ENCODE results near the gene OXT. TPM values are rescaled to one million over a fixed set of nuclear protein-coding genes. Genes with fewer than 3 reads are reported as not detected.

Gene OXT
- total and polyA plus RNA-seq, 4 experiments from 2014 or later, result 1.00 to 1.5 TPM; not detected in 2

DNA sequence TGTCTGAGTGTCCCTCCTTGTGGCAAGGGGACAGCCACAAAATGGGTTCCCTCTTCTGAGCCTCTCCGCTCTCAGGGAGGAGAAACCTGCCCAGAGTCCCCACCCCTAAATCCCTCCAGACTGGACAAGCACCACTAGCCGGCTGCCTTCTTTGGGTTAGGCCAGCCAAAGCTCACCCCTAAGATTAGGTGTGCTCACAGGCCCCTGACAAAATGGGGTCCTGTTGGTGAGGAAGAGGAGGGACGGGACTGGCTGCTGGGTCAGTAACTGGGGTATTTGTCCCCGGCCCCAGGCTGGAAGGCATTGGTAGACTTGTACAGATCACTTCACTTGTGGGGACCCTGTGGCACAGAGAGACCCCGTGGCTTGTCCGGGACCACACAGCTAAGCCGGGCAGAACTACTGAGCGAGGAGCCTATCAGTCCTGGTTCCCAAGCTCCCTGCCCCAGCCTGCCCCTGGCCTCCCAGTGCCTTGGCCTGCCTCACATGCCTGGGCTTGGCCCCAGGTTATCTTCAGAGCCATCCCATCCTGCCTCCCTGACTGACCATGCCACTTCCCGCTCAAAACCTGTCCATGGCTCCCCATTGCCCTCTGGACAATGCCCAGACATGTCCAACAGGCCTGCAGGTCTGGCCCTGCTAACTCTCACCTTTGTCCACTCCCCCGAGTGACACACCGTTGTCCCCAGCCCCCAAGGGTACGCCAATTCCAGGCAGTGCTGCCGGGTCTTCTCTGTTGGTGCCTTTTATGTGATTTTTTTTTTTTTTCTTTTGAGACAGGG lies 23.6 kb downstream of the OXT start:
- intact Hi-C loops (cut with micrococcal nuclease), result no loop called here
- ChIA-PET POLR2A (ENCODE audit: partially characterized antibody) (interaction anchor here (0.6 to 3.5 kb wide), 4 partner anchors 17 to 48 kb away, joined by 3 to 22 read pairs (median 4); partner anchors contain the start of gene OXT), CTCF (ENCODE audit: partially characterized antibody) (interaction anchor here (1.0 kb wide), 1 partner anchor 381 kb away, joined by 4 read pairs; no protein-coding TSS in a partner anchor)
- no peaks in the 10 kb centered on the region for H3K36me3 Mint-ChIP-seq
- peaks cover 3 to 14% of the 10 kb centered on the region in 2 donors for H3K27me3 Mint-ChIP-seq
- peaks cover 9 to 26% (median 12%) of the 10 kb centered on the region in 4 donors for H3K4me1 Mint-ChIP-seq
- peaks cover 6% of the 10 kb centered on the region for H3K27me3 ChIP-seq (ENCODE audit: insufficient read depth, low read length)
- H3K4me1 ChIP-seq (ENCODE audit: insufficient read depth, low read length), result peaks cover 16% of the 10 kb centered on the region
- no peak for DNase-seq
- no peaks in the 10 kb centered on the region for H3K36me3 ChIP-seq (ENCODE audit: insufficient read depth, low read length)
- no peak overlapping the region for H3K4me3 Mint-ChIP-seq
- H3K9me3 ChIP-seq (ENCODE audit: control insufficient read depth in 1 of 2, low read length in 2 of 2), result no peaks in the 10 kb centered on the region
- H3K4me3 ChIP-seq (ENCODE audit: low read length in 2 of 2), result no peak overlapping the region
- peak overlapping the region in 5 of 7 donors; percentile 24 to 77 (median 70) for H3K27ac Mint-ChIP-seq
- H3K9me3 Mint-ChIP-seq, result no peaks in the 10 kb centered on the region
- H3K27ac ChIP-seq (ENCODE audit: low read depth, low read length), result no peak overlapping the region

- peaks cover 0 to under 1% of the 10 kb centered on the region in 2 donors for H3K27me3 Mint-ChIP-seq
- no peaks in the 10 kb centered on the region for H3K9me3 Mint-ChIP-seq
- H3K27ac Mint-ChIP-seq, result no peak overlapping the region
- Histone ChIP-seq H3K4me3 (ENCODE audit: low read length in 2 of 2) (no peak overlapping the region), H3K27ac (ENCODE audit: low read depth, low read length) (no peak overlapping the region), H3K36me3 (ENCODE audit: insufficient read depth, low read length) (no peaks in the 10 kb centered on the region), H3K4me1 (ENCODE audit: insufficient read depth, low read length) (peaks cover 23% of the 10 kb centered on the region), H3K9me3 (ENCODE audit: control insufficient read depth in 1 of 2, low read length in 2 of 2) (no peaks in the 10 kb centered on the region), H3K27me3 (ENCODE audit: insufficient read depth, low read length) (no peaks in the 10 kb centered on the region)
- H3K36me3 Mint-ChIP-seq, result no peaks in the 10 kb centered on the region
- peaks cover 13 to 23% (median 19%) of the 10 kb centered on the region in 4 donors for H3K4me1 Mint-ChIP-seq
- ChIA-PET CTCF (ENCODE audit: partially characterized antibody) (interaction anchor here (0.8 to 2.8 kb wide), 3 partner anchors 14 to 47 kb away, joined by 3 to 10 read pairs (median 9); no protein-coding TSS in a partner anchor), POLR2A (ENCODE audit: partially characterized antibody) (interaction anchor here (2.4 kb wide), 1 partner anchor 23 kb away, joined by 7 read pairs; no protein-coding TSS in a partner anchor)
- H3K4me3 Mint-ChIP-seq, result no peak overlapping the region
- no peak for DNase-seq
- intact Hi-C loops (cut with micrococcal nuclease), result no loop called here
These were observed 29.1 kb downstream of the OXT start for GRCh38 chr20:3100480-3100879.

GRCh38 chr20:3101251-3101650 lies 29.8 kb downstream of the OXT start:
- Mint-ChIP-seq H3K27me3 (no peaks in the 10 kb centered on the region), H3K4me1 (peaks cover 13 to 23% (median 19%) of the 10 kb centered on the region in 4 donors), H3K27ac (no peak overlapping the region), H3K4me3 (no peak overlapping the region), H3K36me3 (no peaks in the 10 kb centered on the region), H3K9me3 (no peaks in the 10 kb centered on the region)
- Histone ChIP-seq H3K27ac (ENCODE audit: low read depth, low read length) (no peak overlapping the region), H3K9me3 (ENCODE audit: control insufficient read depth in 1 of 2, low read length in 2 of 2) (no peaks in the 10 kb centered on the region), H3K4me3 (ENCODE audit: low read length in 2 of 2) (no peak overlapping the region), H3K4me1 (ENCODE audit: insufficient read depth, low read length) (peaks cover 23% of the 10 kb centered on the region), H3K27me3 (ENCODE audit: insufficient read depth, low read length) (no peaks in the 10 kb centered on the region), H3K36me3 (ENCODE audit: insufficient read depth, low read length) (no peaks in the 10 kb centered on the region)
- intact Hi-C loops (cut with micrococcal nuclease), result no loop called here
- DNase-seq, result no peak
- ChIA-PET POLR2A (ENCODE audit: partially characterized antibody) (interaction anchor here (2.3 to 2.4 kb wide), 2 partner anchors 9 to 24 kb away, joined by 7 to 12 read pairs; no protein-coding TSS in a partner anchor), CTCF (ENCODE audit: partially characterized antibody) (interaction anchor here (0.6 to 2.8 kb wide), 5 partner anchors 13 to 335 kb away, joined by 3 to 10 read pairs (median 4); no protein-coding TSS in a partner anchor)

DNA sequence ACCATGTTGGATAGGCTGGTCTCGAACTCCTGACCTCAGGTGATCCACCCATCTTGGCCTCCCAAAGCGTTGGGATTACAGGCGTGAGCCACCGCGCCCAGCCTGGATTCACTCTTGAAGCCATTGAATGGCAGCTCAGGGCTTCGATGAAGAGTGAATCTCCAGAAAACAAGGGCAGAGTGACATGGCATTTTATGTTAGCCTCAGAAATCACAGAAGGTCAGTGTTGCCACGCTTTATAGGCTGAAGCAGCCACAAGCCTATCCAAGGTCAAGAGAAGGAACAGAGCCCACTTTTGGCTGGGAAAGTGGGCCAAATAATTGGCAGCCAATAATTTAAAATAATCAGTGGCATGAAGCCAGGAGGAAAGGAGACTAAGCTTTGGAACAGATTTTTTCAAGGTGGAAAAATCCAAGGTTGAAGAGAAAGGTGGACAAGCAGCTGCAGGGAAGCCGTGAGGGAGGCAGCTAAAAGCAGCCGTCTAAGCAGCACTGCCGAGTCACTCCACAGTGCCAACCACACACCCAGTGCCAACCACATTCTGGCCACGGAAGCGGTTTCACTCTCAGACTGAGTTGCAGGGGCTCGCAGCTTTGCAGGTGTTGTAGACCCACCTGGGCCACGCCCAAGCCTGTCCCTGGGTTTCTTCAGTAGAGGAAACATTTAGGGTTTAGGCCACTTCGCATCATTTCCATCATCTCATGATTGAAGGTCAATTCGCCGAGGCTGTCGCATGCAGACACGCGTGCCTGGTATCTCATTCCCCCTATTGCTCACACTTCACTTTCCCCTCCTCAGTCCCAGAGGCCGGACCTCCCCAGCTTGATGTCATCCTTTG lies 30.5 kb downstream of the OXT start:
- Histone ChIP-seq H3K4me3 (ENCODE audit: low read length in 2 of 2) (no peak overlapping the region), H3K27me3 (ENCODE audit: insufficient read depth, low read length) (no peaks in the 10 kb centered on the region), H3K27ac (ENCODE audit: low read depth, low read length) (no peak overlapping the region), H3K9me3 (ENCODE audit: control insufficient read depth in 1 of 2, low read length in 2 of 2) (no peaks in the 10 kb centered on the region), H3K36me3 (ENCODE audit: insufficient read depth, low read length) (no peaks in the 10 kb centered on the region), H3K4me1 (ENCODE audit: insufficient read depth, low read length) (peaks cover 23% of the 10 kb centered on the region)
- DNase-seq, result peak in 4 of 5 donors; percentile 28 to 52 (median 34)
- Mint-ChIP-seq H3K4me3 (peak overlapping the region in 7 of 8 donors; percentile 19 to 77 (median 54)), H3K27me3 (no peaks in the 10 kb centered on the region), H3K27ac (peak overlapping the region in 5 of 7 donors; percentile 40 to 90 (median 56)), H3K9me3 (no peaks in the 10 kb centered on the region), H3K4me1 (peaks cover 13 to 23% (median 19%) of the 10 kb centered on the region in 4 donors), H3K36me3 (peaks cover 0 to under 1% of the 10 kb centered on the region in 2 donors)
- intact Hi-C loops (cut with micrococcal nuclease), result no loop called here
- POLR2A ChIA-PET (ENCODE audit: partially characterized antibody), result interaction anchor here (0.6 to 2.4 kb wide), 3 partner anchors 9 to 81 kb away, joined by 3 to 12 read pairs (median 7); no protein-coding TSS in a partner anchor
- CTCF ChIA-PET (ENCODE audit: partially characterized antibody), result interaction anchor here (0.5 to 2.8 kb wide), 5 partner anchors 12 to 1840 kb away, joined by 3 to 10 read pairs (median 4); no protein-coding TSS in a partner anchor

- H3K27me3 ChIP-seq (ENCODE audit: insufficient read depth, low read length), result no peaks in the 10 kb centered on the region
- no peaks in the 10 kb centered on the region for H3K9me3 ChIP-seq (ENCODE audit: control insufficient read depth in 1 of 2, low read length in 2 of 2)
- Mint-ChIP-seq H3K27me3 (no peaks in the 10 kb centered on the region), H3K4me1 (peaks cover 13 to 23% (median 19%) of the 10 kb centered on the region in 4 donors), H3K27ac (peak overlapping the region; percentile 43 to 90 (median 68)), H3K9me3 (no peaks in the 10 kb centered on the region), H3K4me3 (peak overlapping the region in 4 of 8 donors; percentile 31 to 77 (median 62)), H3K36me3 (peaks cover 0 to 3% of the 10 kb centered on the region in 2 donors)
- peaks cover 23% of the 10 kb centered on the region for H3K4me1 ChIP-seq (ENCODE audit: insufficient read depth, low read length)
- DNase-seq, result no peak
- H3K36me3 ChIP-seq (ENCODE audit: insufficient read depth, low read length), result no peaks in the 10 kb centered on the region
- intact Hi-C loops (cut with micrococcal nuclease), result no loop called here
- ChIA-PET POLR2A (ENCODE audit: partially characterized antibody) (interaction anchor here (1.0 to 2.4 kb wide), 3 partner anchors 10 to 25 kb away, joined by 3 to 12 read pairs (median 7); no protein-coding TSS in a partner anchor), CTCF (ENCODE audit: partially characterized antibody) (interaction anchor here (1.1 to 1.2 kb wide), 2 partner anchors 13 to 36 kb away, joined by 3 read pairs; no protein-coding TSS in a partner anchor)
- H3K4me3 ChIP-seq (ENCODE audit: low read length in 2 of 2), result no peak overlapping the region
- H3K27ac ChIP-seq (ENCODE audit: low read depth, low read length), result no peak overlapping the region
These were observed 31.4 kb downstream of the OXT start for GRCh38 chr20:3102575-3103368.

GRCh38 chr20:3103369-3104032 lies 32.1 kb downstream of the OXT start:
- Histone ChIP-seq H3K4me1 (ENCODE audit: insufficient read depth, low read length) (peaks cover 23% of the 10 kb centered on the region), H3K27ac (ENCODE audit: low read depth, low read length) (no peak overlapping the region), H3K4me3 (ENCODE audit: low read length in 2 of 2) (no peak overlapping the region), H3K27me3 (ENCODE audit: insufficient read depth, low read length) (no peaks in the 10 kb centered on the region), H3K9me3 (ENCODE audit: control insufficient read depth in 1 of 2, low read length in 2 of 2) (no peaks in the 10 kb centered on the region), H3K36me3 (ENCODE audit: insufficient read depth, low read length) (no peaks in the 10 kb centered on the region)
- H3K27me3 Mint-ChIP-seq, result no peaks in the 10 kb centered on the region
- peak overlapping the region in 5 of 7 donors; percentile 43 to 79 (median 56) for H3K27ac Mint-ChIP-seq
- peaks cover 0 to 3% of the 10 kb centered on the region in 2 donors for H3K36me3 Mint-ChIP-seq
- intact Hi-C loops (cut with micrococcal nuclease), result no loop called here
- ChIA-PET POLR2A (ENCODE audit: partially characterized antibody) (interaction anchor here (0.7 to 1.0 kb wide), 2 partner anchors 11 to 14 kb away, joined by 3 to 4 read pairs; no protein-coding TSS in a partner anchor), CTCF (ENCODE audit: partially characterized antibody) (interaction anchor here (1.0 to 1.2 kb wide), 3 partner anchors 11 to 37 kb away, joined by 3 to 4 read pairs (median 3); no protein-coding TSS in a partner anchor)
- H3K4me3 Mint-ChIP-seq, result no peak overlapping the region
- no peak for DNase-seq
- H3K9me3 Mint-ChIP-seq, result no peaks in the 10 kb centered on the region
- H3K4me1 Mint-ChIP-seq, result peaks cover 13 to 23% (median 19%) of the 10 kb centered on the region in 4 donors

Measured in CD4-positive, alpha-beta memory T cell (primary cell).